GM18858 (cell line): Measurements from ENCODE around the gene MYO10.

Experiments
- ATAC-seq: cut with Tn5 transposase; IDR thresholded peaks from one replicate; pipeline ENCODE4 v1.9.1; 2021; ENCODE audit not compliant: unreplicated experiment

MYO10 gene

DNA sequence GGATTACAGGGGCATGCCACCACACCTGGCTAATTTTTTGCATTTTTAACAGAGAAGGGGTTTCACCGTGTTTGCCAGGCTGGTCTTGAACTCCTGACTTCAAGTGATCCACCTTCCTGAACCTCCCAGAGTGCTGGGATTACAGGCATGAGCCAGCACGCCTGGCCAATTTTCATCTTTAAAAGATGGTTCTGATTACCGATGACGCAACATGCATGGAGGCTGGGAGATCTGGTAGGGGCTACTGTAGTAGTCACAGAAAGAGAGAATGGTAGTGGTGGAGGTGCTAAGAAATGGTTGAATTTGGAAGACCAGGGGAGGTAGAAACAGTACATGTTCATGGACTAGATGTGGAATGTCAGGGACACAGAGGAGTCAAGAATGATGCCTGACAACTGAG lies 296.9 kb downstream of the MYO10 start:
- ATAC-seq: no peak

DNA sequence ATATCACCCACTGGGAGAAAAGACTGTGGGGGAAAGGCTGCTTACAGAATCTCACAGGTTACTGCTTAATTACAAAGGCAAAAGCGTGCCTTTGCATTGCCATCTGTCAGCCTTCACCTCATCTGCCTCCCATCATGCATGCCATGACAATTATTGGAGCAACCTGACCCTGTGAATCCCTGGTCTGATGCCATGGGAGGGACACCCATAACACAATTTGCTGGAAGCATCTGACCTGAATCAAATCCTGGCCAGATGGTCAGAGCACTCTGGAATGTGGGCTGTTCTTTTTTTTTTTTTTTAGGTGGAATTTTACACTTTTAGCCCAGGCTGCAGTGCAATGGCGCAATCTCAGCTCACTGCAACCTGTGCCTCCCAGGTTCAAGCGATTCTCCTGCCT lies 307.7 kb downstream of the MYO10 start:
- ATAC-seq: no peak

- peak; percentile 81 for ATAC-seq
Observed at GRCh38 chr5:16626696-16627264, 309.3 kb downstream of the MYO10 start.

DNA sequence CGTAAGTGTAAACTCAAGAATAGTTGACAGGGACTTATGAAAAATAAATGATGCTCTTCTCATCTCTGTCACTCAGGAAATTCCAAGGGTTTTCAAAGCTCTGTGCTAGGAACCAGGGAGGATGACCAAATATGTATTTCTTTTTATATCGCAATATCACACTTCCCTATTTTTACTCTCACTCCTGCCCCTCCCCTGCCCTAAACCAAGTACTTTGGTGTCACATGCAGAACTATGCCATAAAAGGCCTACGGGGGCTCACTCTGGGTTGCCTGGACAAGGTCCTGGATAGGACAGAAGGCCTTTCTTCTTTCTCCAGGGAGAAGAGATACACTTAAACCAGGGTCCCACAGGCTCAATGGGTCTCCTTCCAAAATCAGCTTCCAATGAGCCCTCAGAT lies 311.0 kb downstream of the MYO10 start:
- ATAC-seq: no peak

DNA sequence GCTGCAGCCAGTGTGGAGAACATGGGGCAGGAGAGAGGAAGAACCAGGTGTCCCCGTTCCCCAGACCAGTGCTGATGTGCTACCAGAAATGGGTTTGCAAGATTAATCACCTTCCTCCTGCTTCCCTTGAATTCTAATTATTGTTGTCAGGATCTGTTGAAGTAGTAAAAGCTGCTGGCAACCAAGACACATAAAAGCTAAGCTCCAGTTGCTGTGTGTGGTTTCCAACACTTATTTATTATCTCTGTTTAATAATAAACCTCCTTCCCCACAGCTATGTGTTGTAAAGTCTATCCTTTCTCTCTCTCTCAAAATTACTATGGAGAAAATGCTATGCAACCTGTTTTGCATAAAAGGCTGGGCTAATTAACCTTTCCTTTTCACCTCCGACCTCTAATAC lies 317.0 kb downstream of the MYO10 start:
- no peak for ATAC-seq

GRCh38 chr5:16618138-16618897 lies 317.8 kb downstream of the MYO10 start:
- ATAC-seq: no peak

- no peak for ATAC-seq
Observed at GRCh38 chr5:16617274-16617968, 318.7 kb downstream of the MYO10 start.

DNA sequence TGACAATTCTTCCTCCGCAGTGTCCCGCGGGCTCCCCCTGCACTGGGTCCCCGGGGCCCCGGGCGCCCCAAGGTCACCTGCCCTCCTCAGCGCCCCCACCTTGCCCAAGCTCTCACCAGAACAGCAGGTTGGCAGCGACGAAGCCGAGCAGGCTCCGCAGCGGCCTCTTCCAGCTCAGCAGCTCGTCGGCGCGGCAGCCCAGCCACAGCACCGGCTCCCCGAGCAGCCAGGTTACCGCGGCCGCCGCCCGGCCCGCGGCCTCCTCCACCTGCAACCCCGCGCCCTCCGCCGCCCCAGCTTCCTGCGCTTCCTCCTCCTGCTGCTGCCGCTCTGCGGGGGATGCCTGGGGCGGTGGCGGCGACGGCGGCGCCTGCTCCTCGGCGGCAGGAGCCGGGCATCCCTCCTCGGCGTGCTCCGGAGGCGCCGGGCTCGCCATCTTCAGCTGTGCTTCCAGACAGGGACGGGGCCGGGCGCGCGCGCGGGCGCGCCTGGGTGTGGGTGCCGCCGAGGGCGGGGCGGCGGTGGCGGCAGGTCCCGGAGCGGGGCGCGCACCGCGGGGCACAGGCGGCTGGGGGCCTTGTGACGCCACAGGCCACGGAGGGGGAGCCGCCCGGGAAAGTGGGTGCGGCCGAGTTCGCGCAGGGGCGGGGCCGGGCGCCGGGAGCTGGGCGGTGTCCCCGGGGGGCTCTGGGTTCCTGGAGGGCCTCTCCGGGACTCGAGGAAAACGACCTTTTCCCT lies 319.4 kb downstream of the MYO10 start, which contains the start of gene RETREG1:
Gene RETREG1, minus strand, starts transcription at position 462 of the 738 bp plus-strand sequence. Its CDS starts 26 bp downstream, at position 436.
- peak; percentile 55 for ATAC-seq

GRCh38 chr5:16615741-16616535 lies 320.1 kb downstream of the MYO10 start:
- ATAC-seq: no peak

- ATAC-seq: no peak
Observed at GRCh38 chr5:16612007-16612406, 324.1 kb downstream of the MYO10 start.
